Esophagus squamous epithelium (tissue), 5 donors: Measurements from ENCODE around the gene COMMD3. TPM values are rescaled to one million over a fixed set of nuclear protein-coding genes. Genes with fewer than 3 reads are reported as not detected.

Experiments
- DNase-seq: peaks from one replicate; lab custom pipeline; 2025; lab: John Stamatoyannopoulos, UW
- H3K27ac ChIP-seq, 4 donors: fragments of 200-600 bp; sonication (generic); one replicate each; pipeline ENCODE4 v1.5.1; 2016 to 2019; ENCODE audit warnings: mild to moderate bottlenecking in 1 of 4
- H3K27me3 ChIP-seq, 4 donors: fragments of 200-600 bp; sonication (generic); 1 replicate in 3 of 4; 2 replicates in 1 of 4; pipeline versions ENCODE4 v1.5.1 to v1.6.0; 2017 to 2021; ENCODE audit warnings: antibody characterized with exemption in 1 of 4
- H3K36me3 ChIP-seq, 3 donors: fragments of 200-600 bp; sonication (generic); one replicate each; pipeline ENCODE4 v1.5.1; 2016 to 2019
- H3K4me1 ChIP-seq, 3 donors: fragments of 200-600 bp; sonication (generic); one replicate each; pipeline ENCODE4 v1.5.1; 2017 to 2019
- H3K4me3 ChIP-seq, 4 donors: fragments of 200-600 bp; sonication (generic); 1 replicate in 3 of 4; 2 replicates in 1 of 4; pipeline ENCODE4 v1.5.1; 2016 to 2019; ENCODE audit warnings: mild to moderate bottlenecking in 2 of 4, moderate library complexity in 1 of 4
- H3K9me3 ChIP-seq, 3 donors: fragments of 200-600 bp; sonication (generic); one replicate each; pipeline ENCODE4 v1.5.1; 2016 to 2019
- CTCF ChIP-seq, 6 experiments: fragments of 450-650 bp in 4 of 6; fragments of 200-600 bp in 2 of 6; sonication (generic) in 2 of 6; IDR thresholded peaks; one replicate each; pipeline ENCODE4 v1.5.1; 2016 to 2019; ENCODE audit warnings: antibody characterized with exemption in 6 of 6, mild to moderate bottlenecking in 4 of 6, moderate library complexity in 4 of 6
- POLR2A ChIP-seq, 4 donors: fragments of 450-650 bp; IDR thresholded peaks; one replicate each; pipeline ENCODE4 v1.6.1; 2017; ENCODE audit warnings: antibody characterized with exemption in 4 of 4, mild to moderate bottlenecking in 4 of 4, moderate library complexity in 3 of 4
- WGBS, 2 donors: methylation state at CpG; one replicate each; pipeline ENCODE4 v1.1.5; 2018; 5-methylcytosine and 5-hydroxymethylcytosine counted together
- intact Hi-C: fragments of 100-400 bp; cut with DNase I; formaldehyde crosslinking; loops from one replicate; pipeline ENCODE4 v1.15.0; 2022
- total RNA-seq, 4 donors: library from RNA; depleted of rRNA; stranded (reverse); fragments of >200 nt; gene quantifications; one replicate each; pipeline ENCODE4 v1.1.0, GENCODE V29; 2016
- donor health status: DM: yes; HTN: yes; CAD: no.

COMMD3 gene
- total RNA-seq, 4 donors from 2014 or later: 14.9 to 31.4 (median 24.2) TPM

GRCh38 chr10:22318772-22319171 is 2.6 kb downstream of the COMMD3 start:
- peaks cover 0 to 19% (median 3%) of the 10 kb centered on the region in 4 donors for H3K27me3 ChIP-seq
- DNase-seq: no peak
- H3K9me3 ChIP-seq: no peaks in the 10 kb centered on the region
- intact Hi-C loops: loop anchor here (10.0 kb wide), 1 partner anchor 64 kb away; no protein-coding TSS in a partner anchor
- H3K4me3 ChIP-seq: no peak overlapping the region
- no peak overlapping the region for H3K27ac ChIP-seq
- H3K36me3 ChIP-seq: no peaks in the 10 kb centered on the region
- peaks cover 0 to 64% (median 15%) of the 10 kb centered on the region in 3 donors for H3K4me1 ChIP-seq
- 93 to 97% methylated on average over 3 of the region's 3 CpGs for WGBS, 2 donors
- no peak for TF ChIP-seq POLR2A (IDR thresholded peaks at IDR 0.05)
- no peak for TF ChIP-seq CTCF (IDR thresholded peaks at IDR 0.05)

GRCh38 chr10:22319547-22319979 is 3.4 kb downstream of the COMMD3 start:
- intact Hi-C loops: loop anchor here (10.0 kb wide), 1 partner anchor 65 kb away; no protein-coding TSS in a partner anchor
- TF ChIP-seq CTCF (IDR thresholded peaks at IDR 0.05): no peak
- no peak for TF ChIP-seq POLR2A (IDR thresholded peaks at IDR 0.05)
- Histone ChIP-seq H3K4me3 (peak overlapping the region in 3 of 4 donors; percentile 83 to 98 (median 93)), H3K27me3 (peaks cover 0 to 27% (median 3%) of the 10 kb centered on the region in 4 donors), H3K4me1 (peaks cover 0 to 71% (median 18%) of the 10 kb centered on the region in 3 donors), H3K36me3 (no peaks in the 10 kb centered on the region), H3K9me3 (no peaks in the 10 kb centered on the region), H3K27ac (peak overlapping the region in 2 of 4 donors; percentile 72 to 93)
- WGBS, 2 donors: 79 to 84% methylated on average over 10 of the region's 10 CpGs
- no peak for DNase-seq

GRCh38 chr10:22319980-22320558 is 3.9 kb downstream of the COMMD3 start:
- Histone ChIP-seq H3K36me3 (no peaks in the 10 kb centered on the region), H3K4me3 (peak overlapping the region; percentile 23 to 98 (median 88)), H3K27me3 (peaks cover 0 to 31% (median 3%) of the 10 kb centered on the region in 4 donors), H3K9me3 (no peaks in the 10 kb centered on the region), H3K4me1 (peaks cover 4 to 74% (median 24%) of the 10 kb centered on the region in 3 donors), H3K27ac (peak overlapping the region; percentile 72 to 96 (median 91))
- intact Hi-C loops: loop anchor here (10.0 kb wide), 3 partner anchors 65 to 315 kb away; partner anchors contain the start of gene DNAJC1
- no peak for DNase-seq
- TF ChIP-seq POLR2A (IDR thresholded peaks at IDR 0.05) (no peak), CTCF (IDR thresholded peaks at IDR 0.05) (peak in 1 of 6 experiments; percentile 5)
- WGBS, 2 donors: 11 to 16% methylated on average over 22 to 29 of the region's 30 CpGs

GRCh38 chr10:22320591-22321155 is 4.5 kb downstream of the COMMD3 start, which contains the start of gene BMI1:
TSS of gene BMI1 (plus strand) at chr10:22321099. CDS start at chr10:22326450, 5,351 bp downstream.
- DNase-seq: no peak
- intact Hi-C loops: loop anchor here (10.0 kb wide), 2 partner anchors 114 to 316 kb away; partner anchors contain the start of gene DNAJC1
- peaks cover 4 to 72% (median 24%) of the 10 kb centered on the region in 3 donors for H3K4me1 ChIP-seq
- no peaks in the 10 kb centered on the region for H3K9me3 ChIP-seq
- no peaks in the 10 kb centered on the region for H3K36me3 ChIP-seq
- H3K27me3 ChIP-seq: peaks cover 0 to 31% (median 3%) of the 10 kb centered on the region in 4 donors
- TF ChIP-seq CTCF (IDR thresholded peaks at IDR 0.05): no peak
- TF ChIP-seq POLR2A (IDR thresholded peaks at IDR 0.05): no peak
- peak within 1 kb of the TSS; percentile 83 to 98 (median 93) for H3K4me3 ChIP-seq
- 0% methylated on average over 4 to 10 of the region's 85 CpGs for WGBS, 2 donors
- H3K27ac ChIP-seq: peak within 1 kb of the TSS; percentile 89 to 96 (median 94)
